Erythroblast (primary cell): ENCODE data around the gene GASK1B.

ENCODE experiments used
- GATA1 ChIP-seq: IDR thresholded peaks from 2 replicates; pipeline ENCODE4 v1.6.1; 2011; ENCODE audit warnings: low read depth, mild to moderate bottlenecking, control low read depth, low read length, moderate library complexity
- POLR2A ChIP-seq: IDR thresholded peaks from 2 replicates; pipeline ENCODE4 v1.6.1; 2011; ENCODE audit warnings: mild to moderate bottlenecking, low read length

- TF ChIP-seq POLR2A: no peak
- no peak for TF ChIP-seq GATA1
Observed at GRCh38 chr4:158182736-158183135, 9.9 kb upstream of the GASK1B start.
